Endothelial cell of umbilical vein (primary cell): ENCODE measurements around the gene KERA. TPM values are rescaled to one million over a fixed set of nuclear protein-coding genes. Genes with fewer than 3 reads are reported as not detected.

Experiments
- BruUV-seq: library from RNA; stranded (reverse); fragments of 400-500 nt; replicated peaks from 2 replicates; lab custom pipeline; 2021; lab: Mats Ljungman, UMichigan
- CTCF ChIA-PET: fragments of 300-600, 350-600 bp; sonication (Branson Sonifier 250); formaldehyde crosslinking; loops from one replicate; lab custom pipeline; 2021; ENCODE audit warnings: antibody characterized with exemption, inconsistent platforms; lab: Charles Lee
- POLR2A ChIA-PET: fragments of 300-600, 350-600 bp; sonication (Branson Sonifier 250); formaldehyde crosslinking; loops from one replicate; lab custom pipeline; 2021; ENCODE audit warnings: antibody characterized with exemption, inconsistent platforms; lab: Charles Lee
- DNase-seq: peaks from one replicate; pipeline ENCODE4 v3.0.0-alpha.2; 2011; ENCODE audit warnings: low read depth, low spot score
- FAIRE-seq: peaks from 2 replicates; lab custom pipeline; 2011; peaks lifted over from hg19 to GRCh38; lab: Jason Lieb, UNC
- H2AFZ ChIP-seq: 2 replicates; pipeline ENCODE4 v1.6.0; 2012; ENCODE audit warnings: low read depth, low read length, control low read depth, inconsistent platforms
- H3K27ac ChIP-seq: 2 replicates; pipeline ENCODE4 v1.5.1; 2011; ENCODE audit warnings: low read depth, mild to moderate bottlenecking, control low read depth, low read length, moderate library complexity; ENCODE audit not compliant: insufficient read depth
- H3K27me3 ChIP-seq, 2 experiments: 2 replicates each; pipeline versions ENCODE4 v1.6.0 to v1.6.1; 2011; ENCODE audit warnings: low read length in 2 of 2, mixed read lengths in 1 of 2; ENCODE audit not compliant: control insufficient read depth in 2 of 2, insufficient read depth in 2 of 2
- H3K36me3 ChIP-seq, 2 experiments: 2 replicates in 1 of 2; 3 replicates in 1 of 2; pipeline ENCODE4 v1.5.1; 2011; ENCODE audit warnings: low read length in 2 of 2, mild to moderate bottlenecking in 1 of 2, moderate library complexity in 1 of 2; ENCODE audit not compliant: control insufficient read depth in 2 of 2, insufficient read depth in 2 of 2; ENCODE audit errors: extremely low read depth in 1 of 2
- H3K4me1 ChIP-seq: 3 replicates; pipeline ENCODE4 v1.5.1; 2011; ENCODE audit warnings: mild to moderate bottlenecking, low read length; ENCODE audit not compliant: control insufficient read depth, insufficient read depth; ENCODE audit errors: extremely low read depth
- H3K4me2 ChIP-seq: 2 replicates; pipeline ENCODE4 v1.6.1; 2011; ENCODE audit warnings: low read length, control low read depth, mixed read lengths; ENCODE audit not compliant: insufficient read depth
- H3K4me3 ChIP-seq, 3 experiments: fragments of 200-600 bp in 1 of 3; sonication (generic), shearing (Covaris generic) in 1 of 3; replicated peaks in 1 of 3; 2 replicates each; pipeline ENCODE4 v1.5.1; 2011 to 2016; ENCODE audit warnings: control low read depth in 3 of 3, low read length in 3 of 3, mild to moderate bottlenecking in 2 of 3, inconsistent platforms in 1 of 3, low read depth in 1 of 3, moderate library complexity in 1 of 3; ENCODE audit not compliant: insufficient read depth in 1 of 3
- H3K79me2 ChIP-seq: 2 replicates; pipeline ENCODE4 v1.6.0; 2012; ENCODE audit warnings: low read length, inconsistent platforms; ENCODE audit not compliant: control insufficient read depth, insufficient read depth
- H3K9ac ChIP-seq: replicated peaks from 2 replicates; pipeline ENCODE3; 2011; ENCODE audit warnings: low read length, control low read depth; ENCODE audit not compliant: insufficient read depth; ENCODE audit errors: extremely low read depth
- H3K9me1 ChIP-seq: replicated peaks from 3 replicates; pipeline ENCODE4 v1.6.0; 2011; ENCODE audit warnings: mild to moderate bottlenecking, low read length; ENCODE audit not compliant: control insufficient read depth, insufficient read depth; ENCODE audit errors: extremely low read depth
- H3K9me3 ChIP-seq: replicated peaks from 2 replicates; pipeline ENCODE4 v1.5.1; 2012; ENCODE audit warnings: low read length, inconsistent platforms; ENCODE audit not compliant: control insufficient read depth, insufficient read depth
- H4K20me1 ChIP-seq: replicated peaks from 2 replicates; pipeline ENCODE3; 2011; ENCODE audit warnings: mild to moderate bottlenecking, low read length; ENCODE audit not compliant: control insufficient read depth, insufficient read depth; ENCODE audit errors: extremely low read depth
- EZH2 ChIP-seq: IDR thresholded peaks from 2 replicates; pipeline ENCODE4 v1.6.1; 2012; ENCODE audit warnings: borderline replicate concordance, low read depth, mild to moderate bottlenecking, moderate library complexity, low read length, inconsistent platforms; ENCODE audit not compliant: severe bottlenecking
- FOS ChIP-seq: IDR thresholded peaks from 2 replicates; pipeline ENCODE4 v1.6.1; 2011; ENCODE audit warnings: mild to moderate bottlenecking, low read length, moderate library complexity, borderline replicate concordance; ENCODE audit not compliant: insufficient read depth
- GATA2 ChIP-seq: IDR thresholded peaks from 2 replicates; pipeline ENCODE4 v1.7.0; 2011; ENCODE audit warnings: low read depth, mild to moderate bottlenecking, moderate library complexity, mixed read lengths, low read length; ENCODE audit not compliant: insufficient read length, insufficient read depth
- JUN ChIP-seq: IDR thresholded peaks from 2 replicates; pipeline ENCODE4 v1.6.1; 2011; ENCODE audit warnings: borderline replicate concordance, low read depth; ENCODE audit not compliant: insufficient read length, insufficient read depth
- MYC ChIP-seq: IDR thresholded peaks from one replicate; pipeline ENCODE4 v1.6.1; 2011; ENCODE audit warnings: mild to moderate bottlenecking, low read depth, low read length
- POLR2A ChIP-seq: IDR thresholded peaks from 2 replicates; pipeline ENCODE4 v1.6.1; 2012; ENCODE audit warnings: low read depth, mild to moderate bottlenecking, control low read depth, low read length
- POLR2AphosphoS5 ChIP-seq: IDR thresholded peaks from 2 replicates; pipeline ENCODE4 v1.6.1; 2012; ENCODE audit warnings: low read depth, mild to moderate bottlenecking, control low read depth, low read length, moderate library complexity; ENCODE audit not compliant: insufficient read depth
- dilution Hi-C: fragments of 300-500 bp; cut with MboI; formaldehyde crosslinking; loops from one replicate; pipeline ENCODE4 v1.15.0; 2019; ENCODE audit warnings: low sequenced_read_pairs; ENCODE audit not compliant: extremely low pct_ligation_motif_present
- intact Hi-C: fragments of 100-400 bp; cut with micrococcal nuclease; formaldehyde crosslinking; loops from one replicate; pipeline ENCODE4 v1.10.0; 2022
- polyA plus RNA-seq, 4 experiments: library from polyadenylated mRNA; depleted of rRNA in 3 of 4; stranded (reverse) in 3 of 4; unstranded in 1 of 4; fragments of >200 nt; gene quantifications; 2 replicates each; pipeline versions ENCODE4 v1.2.1 to v1.2.3, GENCODE V29; 2011 to 2012; ENCODE audit warnings: missing spikeins in 1 of 4
- total RNA-seq: library from RNA; stranded (reverse); gene quantifications from 2 replicates; pipeline ENCODE4 v1.2.3, GENCODE V29; 2021
- TF ChIP-seq, protein P1 (sequence below), 2 donors: IDR thresholded peaks; 1 replicate in 1 of 2; 2 replicates in 1 of 2; pipeline ENCODE4 v1.5.1; 2011; ENCODE audit warnings: low read length in 2 of 2, mild to moderate bottlenecking in 2 of 2, moderate library complexity in 2 of 2, control low read depth in 1 of 2, inconsistent platforms in 1 of 2, low read depth in 1 of 2; ENCODE audit not compliant: insufficient read depth in 1 of 2; ENCODE audit errors: extremely low read depth in 1 of 2
- TF ChIP-seq, protein P2 (sequence below): IDR thresholded peaks from 2 replicates; pipeline ENCODE4 v1.6.1; 2011; ENCODE audit not compliant: insufficient read depth, insufficient read length

KERA gene
- total and polyA plus RNA-seq, 2 donors (not counting 3 experiments of a cell fraction or from before 2014, with no cell fraction given), result not detected

DNA sequence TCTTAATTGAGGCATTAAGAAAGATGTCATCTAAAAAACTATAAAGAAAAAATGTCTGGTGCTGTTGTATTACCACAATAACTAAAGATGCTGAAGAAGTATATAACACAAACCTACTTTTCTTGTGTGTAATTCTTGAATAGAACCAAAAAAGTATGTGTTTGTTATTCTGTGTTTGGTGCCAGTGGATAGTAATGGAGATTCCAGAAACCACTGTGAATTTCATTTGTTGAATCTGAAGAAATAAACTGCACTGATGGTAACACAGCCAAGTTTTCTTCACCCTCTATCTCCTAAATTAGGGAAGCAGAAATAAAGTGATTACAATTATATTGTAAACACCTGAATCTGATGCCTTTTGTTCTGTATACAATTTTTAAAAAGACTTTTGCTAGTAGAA is 13.1 kb upstream of the KERA start:
- no peaks in the 10 kb centered on the region for H3K9me3 ChIP-seq
- no peaks in the 10 kb centered on the region for H3K79me2 ChIP-seq
- H2AFZ ChIP-seq, result no peak overlapping the region
- TF ChIP-seq POLR2A, result no peak
- TF ChIP-seq, protein P1, sequence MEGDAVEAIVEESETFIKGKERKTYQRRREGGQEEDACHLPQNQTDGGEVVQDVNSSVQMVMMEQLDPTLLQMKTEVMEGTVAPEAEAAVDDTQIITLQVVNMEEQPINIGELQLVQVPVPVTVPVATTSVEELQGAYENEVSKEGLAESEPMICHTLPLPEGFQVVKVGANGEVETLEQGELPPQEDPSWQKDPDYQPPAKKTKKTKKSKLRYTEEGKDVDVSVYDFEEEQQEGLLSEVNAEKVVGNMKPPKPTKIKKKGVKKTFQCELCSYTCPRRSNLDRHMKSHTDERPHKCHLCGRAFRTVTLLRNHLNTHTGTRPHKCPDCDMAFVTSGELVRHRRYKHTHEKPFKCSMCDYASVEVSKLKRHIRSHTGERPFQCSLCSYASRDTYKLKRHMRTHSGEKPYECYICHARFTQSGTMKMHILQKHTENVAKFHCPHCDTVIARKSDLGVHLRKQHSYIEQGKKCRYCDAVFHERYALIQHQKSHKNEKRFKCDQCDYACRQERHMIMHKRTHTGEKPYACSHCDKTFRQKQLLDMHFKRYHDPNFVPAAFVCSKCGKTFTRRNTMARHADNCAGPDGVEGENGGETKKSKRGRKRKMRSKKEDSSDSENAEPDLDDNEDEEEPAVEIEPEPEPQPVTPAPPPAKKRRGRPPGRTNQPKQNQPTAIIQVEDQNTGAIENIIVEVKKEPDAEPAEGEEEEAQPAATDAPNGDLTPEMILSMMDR (IDR thresholded peaks at IDR 0.05; ENCODE audit: extremely low read depth in 1 of 2, insufficient read depth in 1 of 2, low read depth in 1 of 2, low read length in 2 of 2), result no peak
- no peak for TF ChIP-seq MYC
- no peak for TF ChIP-seq GATA2
- no peak for TF ChIP-seq POLR2AphosphoS5
- no peak for TF ChIP-seq JUN
- no peak for TF ChIP-seq EZH2
- no peak for TF ChIP-seq FOS
- TF ChIP-seq, protein P2, sequence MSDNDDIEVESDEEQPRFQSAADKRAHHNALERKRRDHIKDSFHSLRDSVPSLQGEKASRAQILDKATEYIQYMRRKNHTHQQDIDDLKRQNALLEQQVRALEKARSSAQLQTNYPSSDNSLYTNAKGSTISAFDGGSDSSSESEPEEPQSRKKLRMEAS, result no peak
- H3K36me3 ChIP-seq, result no peaks in the 10 kb centered on the region
- H3K4me1 ChIP-seq, result no peaks in the 10 kb centered on the region
- no peaks in the 10 kb centered on the region for H3K27me3 ChIP-seq
- no peaks in the 10 kb centered on the region for H4K20me1 ChIP-seq
- H3K4me2 ChIP-seq, result no peak overlapping the region
- H3K27ac ChIP-seq, result no peak overlapping the region
- dilution Hi-C loops, result no loop called here
- H3K9me1 ChIP-seq, result no peaks in the 10 kb centered on the region
- H3K9ac ChIP-seq, result no peak overlapping the region
- DNase-seq, result no peak
- intact Hi-C loops, result no loop called here
- BruUV-seq, result no TSS peak
- CTCF ChIA-PET, result interaction anchor here (1.4 to 2.7 kb wide), 3 partner anchors 15 to 255 kb away, joined by 4 to 7 read pairs (median 5); no protein-coding TSS in a partner anchor
- POLR2A ChIA-PET, result no interaction called here
- H3K4me3 ChIP-seq, result no peak overlapping the region
- no peak for FAIRE-seq
